ENCODE data around the gene OR7A17.

- no peak for TF ChIP-seq CTCF (IDR thresholded peaks at IDR 0.05; ENCODE audit: low read length)
- TF ChIP-seq EZH2 (IDR thresholded peaks at IDR 0.05; ENCODE audit: borderline replicate concordance, low read length) = no peak
Measured at GRCh38 chr19:14906711-14907110, 20.8 kb upstream of the OR7A17 start.
